ENCODE measurements around the gene DAB2.

DNA sequence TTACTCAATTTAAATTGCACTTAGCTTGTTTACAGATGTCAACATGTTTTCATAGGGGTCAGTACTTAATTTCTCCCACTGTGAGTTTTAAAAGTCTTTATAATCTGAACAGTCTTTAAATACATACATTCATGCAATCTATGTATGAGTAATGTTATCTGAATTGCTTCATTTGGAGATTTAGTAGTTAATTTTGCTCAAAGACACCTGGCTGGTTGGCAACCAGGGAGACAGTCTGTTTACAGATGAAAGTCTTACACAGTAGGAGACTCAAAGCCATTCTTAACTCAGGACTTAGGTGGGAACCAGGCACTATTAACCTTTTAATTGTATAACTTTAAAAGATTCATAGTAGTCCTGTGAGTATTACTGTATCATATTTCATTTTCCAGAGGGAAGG is 29.3 kb downstream of the DAB2 start:
- no peak for TF ChIP-seq POLR2A (IDR thresholded peaks at IDR 0.05)
- TF ChIP-seq CTCF (IDR thresholded peaks at IDR 0.05), result no peak

Measured in Peyer's patch (tissue), 4 donors.